K562 treated with DMSO at 1 percent for 24 hours (cell line): Measurements from ENCODE around the gene RNF182. TPM values are rescaled to one million over a fixed set of nuclear protein-coding genes. Genes with fewer than 3 reads are reported as not detected.

Experiments
- total RNA-seq: library from RNA; unstranded; fragments of 300-600 nt; gene quantifications from 2 replicates; pipeline ENCODE4 v1.2.3, GENCODE V29; 2022; ENCODE audit warnings: low read depth; ENCODE audit not compliant: insufficient read depth

Gene RNF182
- total RNA-seq = 8.4 and 11.6 TPM in 2 replicates

GRCh38 chr6:13924949-13925881 is at the start of gene RNF182:
Gene RNF182, plus strand, starts transcription at chr6:13924952. Its CDS starts 52,168 bp downstream, at chr6:13977120.

Other genes with a start within 250 kb of the RNF182 start
- gene RANBP9, start 213.1 kb upstream of the RNF182 start, total RNA-seq = 52.3 and 59.9 TPM in 2 replicates
- gene MCUR1, start 110.4 kb upstream of the RNF182 start, total RNA-seq = 24.6 and 27.6 TPM in 2 replicates
- 6.9 and 7.1 TPM in 2 replicates for gene CD83, start 192.8 kb downstream of the RNF182 start, total RNA-seq